GM23338 (cell line): ENCODE data around the gene PCSK5. TPM values are rescaled to one million over a fixed set of nuclear protein-coding genes. Genes with fewer than 3 reads are reported as not detected.

Source experiments
- ATAC-seq: fragments of 200-7000 bp; cut with Tn5 transposase; 3 replicates; pipeline ENCODE4 v1.9.1; 2020
- DNase-seq: peaks from one replicate; pipeline ENCODE4 v3.0.0-alpha.2; 2015; ENCODE audit warnings: low spot score
- H2AFZ ChIP-seq: fragments of 200-600 bp; sonication (generic); 2 replicates; pipeline ENCODE4 v1.8.0; 2016; ENCODE audit warnings: antibody characterized with exemption, mild to moderate bottlenecking, moderate library complexity
- H3F3A ChIP-seq: fragments of 200-600 bp; sonication (generic); replicated peaks from 2 replicates; pipeline ENCODE4 v1.8.0; 2017; ENCODE audit warnings: antibody characterized with exemption, mixed run types, low read depth
- H3K27ac ChIP-seq: fragments of 200-600 bp; sonication (generic); 2 replicates; pipeline ENCODE4 v1.6.1; 2016; ENCODE audit warnings: low read depth
- H3K27me3 ChIP-seq: fragments of 200-600 bp; sonication (generic); 2 replicates; pipeline ENCODE4 v1.8.0; 2016; ENCODE audit warnings: mild to moderate bottlenecking, mixed run types, moderate library complexity; ENCODE audit not compliant: insufficient read depth
- H3K36me3 ChIP-seq: fragments of 200-600 bp; sonication (generic); 2 replicates; pipeline ENCODE4 v1.8.0; 2016; ENCODE audit warnings: mild to moderate bottlenecking; ENCODE audit not compliant: insufficient read depth
- H3K4me1 ChIP-seq: fragments of 200-600 bp; sonication (generic); 2 replicates; pipeline ENCODE4 v1.8.0; 2016; ENCODE audit warnings: mild to moderate bottlenecking, moderate library complexity; ENCODE audit not compliant: insufficient read depth
- H3K4me2 ChIP-seq: fragments of 200-600 bp; sonication (generic); 2 replicates; pipeline ENCODE4 v1.7.1; 2017; ENCODE audit warnings: mixed run types
- H3K4me3 ChIP-seq: fragments of 200-600 bp; sonication (generic); 2 replicates; pipeline ENCODE4 v1.6.1; 2016; ENCODE audit warnings: mixed run types
- H3K79me2 ChIP-seq: fragments of 200-600 bp; sonication (generic); replicated peaks from 2 replicates; pipeline ENCODE4 v1.8.0; 2017; ENCODE audit warnings: mild to moderate bottlenecking; ENCODE audit not compliant: insufficient read depth
- H3K9me2 ChIP-seq: fragments of 200-600 bp; sonication (generic); 2 replicates; pipeline ENCODE4 v1.8.0; 2017; ENCODE audit not compliant: insufficient read depth
- H4K20me1 ChIP-seq: fragments of 200-600 bp; sonication (generic); replicated peaks from 2 replicates; pipeline ENCODE4 v1.8.0; 2017; ENCODE audit warnings: mild to moderate bottlenecking; ENCODE audit not compliant: insufficient read depth
- H3K27ac Mint-ChIP-seq: 2 replicates; pipeline ENCODE4 v1.8.0; 2020; ENCODE audit warnings: inconsistent platforms, mild to moderate bottlenecking, moderate library complexity, mixed read lengths
- H3K27me3 Mint-ChIP-seq: 3 replicates; pipeline ENCODE4 v1.8.0; 2022; ENCODE audit warnings: low read depth, mild to moderate bottlenecking, moderate library complexity, mixed read lengths, inconsistent platforms; ENCODE audit not compliant: insufficient read depth, poor library complexity
- H3K36me3 Mint-ChIP-seq: 3 replicates; pipeline ENCODE4 v1.8.0; 2021; ENCODE audit warnings: low read depth, mild to moderate bottlenecking, inconsistent platforms, moderate library complexity, mixed read lengths
- H3K4me1 Mint-ChIP-seq: 3 replicates; pipeline ENCODE4 v1.8.0; 2020; ENCODE audit warnings: mild to moderate bottlenecking, inconsistent platforms, mixed read lengths
- H3K4me3 Mint-ChIP-seq: 3 replicates; pipeline ENCODE4 v1.8.0; 2021; ENCODE audit warnings: moderate library complexity, mild to moderate bottlenecking, inconsistent platforms, mixed read lengths
- H3K9me3 Mint-ChIP-seq: 3 replicates; pipeline ENCODE4 v1.8.0; 2020; ENCODE audit warnings: moderate library complexity, mild to moderate bottlenecking, inconsistent platforms, mixed read lengths
- CREB1 ChIP-seq: fragments of 250-450 bp; sonication (Bioruptor Pico); IDR thresholded peaks from 2 replicates; pipeline ENCODE4 v1.5.0; 2020; ENCODE audit warnings: low read depth, mild to moderate bottlenecking, moderate library complexity
- EZH2 ChIP-seq: fragments of 200-600 bp; sonication (generic); IDR thresholded peaks from one replicate; pipeline ENCODE4 v1.8.0; 2017; ENCODE audit warnings: antibody characterized with exemption, mild to moderate bottlenecking, low read depth; ENCODE audit not compliant: unreplicated experiment
- EZH2phosphoT487 ChIP-seq: fragments of 200-600 bp; sonication (generic); IDR thresholded peaks from one replicate; pipeline ENCODE4 v1.8.1; 2018; ENCODE audit warnings: antibody characterized with exemption; ENCODE audit not compliant: unreplicated experiment
- NANOG ChIP-seq: IDR thresholded peaks from 2 replicates; pipeline ENCODE4 v1.6.1; 2016; ENCODE audit warnings: antibody characterized with exemption, borderline replicate concordance
- POLR2AphosphoS5 ChIP-seq: IDR thresholded peaks from 2 replicates; pipeline ENCODE4 v1.6.1; 2016; ENCODE audit warnings: antibody characterized with exemption, low read depth
- STAT1 ChIP-seq: IDR thresholded peaks from one replicate; pipeline ENCODE4 v1.6.1; 2016; ENCODE audit warnings: antibody characterized with exemption; ENCODE audit not compliant: unreplicated experiment
- ZNF114 ChIP-seq: fragments of 250-450 bp; sonication (Bioruptor Pico); IDR thresholded peaks from 2 replicates; pipeline ENCODE4 v1.5.0; 2020; ENCODE audit warnings: mild to moderate bottlenecking, moderate library complexity
- ZNF331 ChIP-seq: fragments of 250-450 bp; sonication (Bioruptor Pico); IDR thresholded peaks from 2 replicates; pipeline ENCODE4 v1.5.0; 2020; ENCODE audit warnings: low read depth, mild to moderate bottlenecking, moderate library complexity
- polyA plus RNA-seq: library from polyadenylated mRNA; unstranded; fragments of >200 nt; fragmentation: Nextera tagmentation; extraction: Ambion mirVana; gene quantifications from 2 replicates; pipeline ENCODE4 v1.2.1, GENCODE V29; 2016
- total RNA-seq: library from RNA; depleted of rRNA; stranded (reverse); fragments of >200 nt; shearing (Covaris generic); gene quantifications from 2 replicates; pipeline ENCODE4 v1.2.3, GENCODE V29; 2014
- TF ChIP-seq, protein P1 (sequence below), 2 experiments: fragments of 200-600 bp in 1 of 2; sonication (generic) in 1 of 2; conservative IDR thresholded peaks; 2 replicates each; pipeline versions ENCODE4 v1.5.1 to v1.6.1; 2016 to 2017; ENCODE audit warnings: antibody characterized with exemption in 2 of 2, low read depth in 2 of 2, mild to moderate bottlenecking in 2 of 2, moderate library complexity in 1 of 2
- TF ChIP-seq, protein P2 (sequence below): IDR thresholded peaks from 2 replicates; pipeline ENCODE4 v1.6.1; 2016; ENCODE audit warnings: antibody characterized with exemption
- TF ChIP-seq, protein P3 (sequence below): fragments of 250-450 bp; sonication (Bioruptor Pico); IDR thresholded peaks from 2 replicates; pipeline ENCODE4 v1.5.0; 2020; ENCODE audit warnings: mild to moderate bottlenecking, moderate library complexity

The PCSK5 gene
- total and polyA plus RNA-seq, 2 experiments from 2014 or later = 12.3 to 34.8 TPM

DNA sequence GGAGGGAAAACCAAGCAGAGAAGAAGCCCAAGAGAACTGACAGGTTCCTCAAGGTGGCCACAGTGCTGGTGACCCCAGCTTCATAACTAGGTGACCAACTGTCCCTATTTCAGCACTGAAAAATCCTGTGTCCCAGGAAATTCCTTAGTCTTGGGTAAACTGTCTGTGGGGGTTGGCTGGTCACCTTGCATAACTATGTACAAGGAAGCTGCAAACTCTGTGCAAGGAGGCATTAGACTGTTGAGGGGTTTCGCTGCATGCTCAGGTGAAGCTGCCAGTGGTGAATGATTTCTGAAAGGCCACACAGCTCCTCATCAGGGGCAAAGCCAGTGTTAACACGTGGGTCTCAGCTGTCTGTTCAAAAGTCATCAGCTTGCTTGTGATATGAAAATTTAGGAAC is 36.9 kb downstream of the PCSK5 start (continued):
- TF ChIP-seq, protein P1, sequence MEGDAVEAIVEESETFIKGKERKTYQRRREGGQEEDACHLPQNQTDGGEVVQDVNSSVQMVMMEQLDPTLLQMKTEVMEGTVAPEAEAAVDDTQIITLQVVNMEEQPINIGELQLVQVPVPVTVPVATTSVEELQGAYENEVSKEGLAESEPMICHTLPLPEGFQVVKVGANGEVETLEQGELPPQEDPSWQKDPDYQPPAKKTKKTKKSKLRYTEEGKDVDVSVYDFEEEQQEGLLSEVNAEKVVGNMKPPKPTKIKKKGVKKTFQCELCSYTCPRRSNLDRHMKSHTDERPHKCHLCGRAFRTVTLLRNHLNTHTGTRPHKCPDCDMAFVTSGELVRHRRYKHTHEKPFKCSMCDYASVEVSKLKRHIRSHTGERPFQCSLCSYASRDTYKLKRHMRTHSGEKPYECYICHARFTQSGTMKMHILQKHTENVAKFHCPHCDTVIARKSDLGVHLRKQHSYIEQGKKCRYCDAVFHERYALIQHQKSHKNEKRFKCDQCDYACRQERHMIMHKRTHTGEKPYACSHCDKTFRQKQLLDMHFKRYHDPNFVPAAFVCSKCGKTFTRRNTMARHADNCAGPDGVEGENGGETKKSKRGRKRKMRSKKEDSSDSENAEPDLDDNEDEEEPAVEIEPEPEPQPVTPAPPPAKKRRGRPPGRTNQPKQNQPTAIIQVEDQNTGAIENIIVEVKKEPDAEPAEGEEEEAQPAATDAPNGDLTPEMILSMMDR (conservative IDR thresholded peaks at IDR 0.05; ENCODE audit: low read depth in 2 of 2) = no peak
- TF ChIP-seq, protein P2, sequence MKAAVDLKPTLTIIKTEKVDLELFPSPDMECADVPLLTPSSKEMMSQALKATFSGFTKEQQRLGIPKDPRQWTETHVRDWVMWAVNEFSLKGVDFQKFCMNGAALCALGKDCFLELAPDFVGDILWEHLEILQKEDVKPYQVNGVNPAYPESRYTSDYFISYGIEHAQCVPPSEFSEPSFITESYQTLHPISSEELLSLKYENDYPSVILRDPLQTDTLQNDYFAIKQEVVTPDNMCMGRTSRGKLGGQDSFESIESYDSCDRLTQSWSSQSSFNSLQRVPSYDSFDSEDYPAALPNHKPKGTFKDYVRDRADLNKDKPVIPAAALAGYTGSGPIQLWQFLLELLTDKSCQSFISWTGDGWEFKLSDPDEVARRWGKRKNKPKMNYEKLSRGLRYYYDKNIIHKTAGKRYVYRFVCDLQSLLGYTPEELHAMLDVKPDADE = no peak

DNA sequence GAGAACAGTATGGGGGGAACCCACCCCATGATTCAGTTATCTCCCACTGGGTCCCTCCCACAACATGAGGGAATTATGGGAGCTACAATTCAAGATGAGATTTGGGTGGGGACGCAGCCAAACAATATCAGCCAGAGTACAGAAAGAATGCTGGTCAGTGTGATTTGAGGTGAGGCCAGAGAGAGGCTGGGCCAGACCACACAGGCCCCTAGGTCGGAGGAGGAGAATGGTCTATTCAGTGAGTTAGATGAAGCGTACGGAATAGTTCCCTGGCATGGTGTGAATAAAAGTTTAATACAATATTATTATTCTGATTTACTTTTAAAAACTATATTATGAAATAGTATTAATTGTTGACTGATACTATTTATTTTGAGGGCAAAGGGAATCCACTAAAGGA is 39.7 kb downstream of the PCSK5 start:
- peaks cover 82% of the 10 kb centered on the region for H3K79me2 ChIP-seq
- ATAC-seq (no peak), DNase-seq (no peak)
- H4K20me1 ChIP-seq = 0 out of 2 replicates have a peak, but pooled peaks cover 4% of the 10 kb centered on the region
- H3K27me3 ChIP-seq = no peaks in the 10 kb centered on the region
- Mint-ChIP-seq H3K4me3 (no peak overlapping the region), H3K9me3 (no peaks in the 10 kb centered on the region), H3K27me3 (peaks cover 2% of the 10 kb centered on the region), H3K4me1 (peaks cover 59% of the 10 kb centered on the region), H3K27ac (0 out of 2 replicates have a peak overlapping the region, but pooled peaks have one; percentile 38), H3K36me3 (peaks cover 13% of the 10 kb centered on the region)
- H3K4me2 ChIP-seq = no peak overlapping the region
- no peak overlapping the region for H2AFZ ChIP-seq
- peaks cover 2% of the 10 kb centered on the region; the same call in 1 of the 2 replicates for H3K36me3 ChIP-seq
- H3K9me2 ChIP-seq = no peaks in the 10 kb centered on the region
- no peak for TF ChIP-seq ZNF331
- TF ChIP-seq, protein P1 (conservative IDR thresholded peaks at IDR 0.05; ENCODE audit: low read depth in 2 of 2) = no peak
- no peak for TF ChIP-seq NANOG
- no peak for TF ChIP-seq CREB1
- no peak for TF ChIP-seq EZH2phosphoT487
- TF ChIP-seq EZH2 = no peak
- TF ChIP-seq, protein P2 = no peak
- TF ChIP-seq ZNF114 (CRISPR knock-in tag) = no peak
- no peak for TF ChIP-seq POLR2AphosphoS5
- TF ChIP-seq STAT1 = no peak
- TF ChIP-seq, protein P3, sequence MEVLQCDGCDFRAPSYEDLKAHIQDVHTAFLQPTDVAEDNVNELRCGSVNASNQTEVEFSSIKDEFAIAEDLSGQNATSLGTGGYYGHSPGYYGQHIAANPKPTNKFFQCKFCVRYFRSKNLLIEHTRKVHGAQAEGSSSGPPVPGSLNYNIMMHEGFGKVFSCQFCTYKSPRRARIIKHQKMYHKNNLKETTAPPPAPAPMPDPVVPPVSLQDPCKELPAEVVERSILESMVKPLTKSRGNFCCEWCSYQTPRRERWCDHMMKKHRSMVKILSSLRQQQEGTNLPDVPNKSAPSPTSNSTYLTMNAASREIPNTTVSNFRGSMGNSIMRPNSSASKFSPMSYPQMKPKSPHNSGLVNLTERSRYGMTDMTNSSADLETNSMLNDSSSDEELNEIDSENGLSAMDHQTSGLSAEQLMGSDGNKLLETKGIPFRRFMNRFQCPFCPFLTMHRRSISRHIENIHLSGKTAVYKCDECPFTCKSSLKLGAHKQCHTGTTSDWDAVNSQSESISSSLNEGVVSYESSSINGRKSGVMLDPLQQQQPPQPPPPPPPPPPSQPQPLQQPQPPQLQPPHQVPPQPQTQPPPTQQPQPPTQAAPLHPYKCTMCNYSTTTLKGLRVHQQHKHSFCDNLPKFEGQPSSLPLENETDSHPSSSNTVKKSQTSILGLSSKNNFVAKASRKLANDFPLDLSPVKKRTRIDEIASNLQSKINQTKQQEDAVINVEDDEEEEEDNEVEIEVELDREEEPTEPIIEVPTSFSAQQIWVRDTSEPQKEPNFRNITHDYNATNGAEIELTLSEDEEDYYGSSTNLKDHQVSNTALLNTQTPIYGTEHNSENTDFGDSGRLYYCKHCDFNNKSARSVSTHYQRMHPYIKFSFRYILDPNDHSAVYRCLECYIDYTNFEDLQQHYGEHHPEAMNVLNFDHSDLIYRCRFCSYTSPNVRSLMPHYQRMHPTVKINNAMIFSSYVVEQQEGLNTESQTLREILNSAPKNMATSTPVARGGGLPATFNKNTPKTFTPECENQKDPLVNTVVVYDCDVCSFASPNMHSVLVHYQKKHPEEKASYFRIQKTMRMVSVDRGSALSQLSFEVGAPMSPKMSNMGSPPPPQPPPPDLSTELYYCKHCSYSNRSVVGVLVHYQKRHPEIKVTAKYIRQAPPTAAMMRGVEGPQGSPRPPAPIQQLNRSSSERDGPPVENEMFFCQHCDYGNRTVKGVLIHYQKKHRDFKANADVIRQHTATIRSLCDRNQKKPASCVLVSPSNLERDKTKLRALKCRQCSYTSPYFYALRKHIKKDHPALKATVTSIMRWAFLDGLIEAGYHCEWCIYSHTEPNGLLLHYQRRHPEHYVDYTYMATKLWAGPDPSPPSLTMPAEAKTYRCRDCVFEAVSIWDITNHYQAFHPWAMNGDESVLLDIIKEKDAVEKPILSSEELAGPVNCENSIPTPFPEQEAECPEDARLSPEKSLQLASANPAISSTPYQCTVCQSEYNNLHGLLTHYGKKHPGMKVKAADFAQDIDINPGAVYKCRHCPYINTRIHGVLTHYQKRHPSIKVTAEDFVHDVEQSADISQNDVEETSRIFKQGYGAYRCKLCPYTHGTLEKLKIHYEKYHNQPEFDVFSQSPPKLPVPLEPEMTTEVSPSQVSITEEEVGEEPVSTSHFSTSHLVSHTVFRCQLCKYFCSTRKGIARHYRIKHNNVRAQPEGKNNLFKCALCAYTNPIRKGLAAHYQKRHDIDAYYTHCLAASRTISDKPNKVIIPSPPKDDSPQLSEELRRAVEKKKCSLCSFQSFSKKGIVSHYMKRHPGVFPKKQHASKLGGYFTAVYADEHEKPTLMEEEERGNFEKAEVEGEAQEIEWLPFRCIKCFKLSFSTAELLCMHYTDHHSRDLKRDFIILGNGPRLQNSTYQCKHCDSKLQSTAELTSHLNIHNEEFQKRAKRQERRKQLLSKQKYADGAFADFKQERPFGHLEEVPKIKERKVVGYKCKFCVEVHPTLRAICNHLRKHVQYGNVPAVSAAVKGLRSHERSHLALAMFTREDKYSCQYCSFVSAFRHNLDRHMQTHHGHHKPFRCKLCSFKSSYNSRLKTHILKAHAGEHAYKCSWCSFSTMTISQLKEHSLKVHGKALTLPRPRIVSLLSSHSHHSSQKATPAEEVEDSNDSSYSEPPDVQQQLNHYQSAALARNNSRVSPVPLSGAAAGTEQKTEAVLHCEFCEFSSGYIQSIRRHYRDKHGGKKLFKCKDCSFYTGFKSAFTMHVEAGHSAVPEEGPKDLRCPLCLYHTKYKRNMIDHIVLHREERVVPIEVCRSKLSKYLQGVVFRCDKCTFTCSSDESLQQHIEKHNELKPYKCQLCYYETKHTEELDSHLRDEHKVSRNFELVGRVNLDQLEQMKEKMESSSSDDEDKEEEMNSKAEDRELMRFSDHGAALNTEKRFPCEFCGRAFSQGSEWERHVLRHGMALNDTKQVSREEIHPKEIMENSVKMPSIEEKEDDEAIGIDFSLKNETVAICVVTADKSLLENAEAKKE (CRISPR knock-in tag) = no peak
- no peak overlapping the region for H3K4me3 ChIP-seq
- peaks cover 53% of the 10 kb centered on the region for H3K4me1 ChIP-seq
- H3F3A ChIP-seq = no peaks in the 10 kb centered on the region
- no peak overlapping the region for H3K27ac ChIP-seq
